Astrocyte (in vitro differentiated cells and primary cell): ENCODE data around the gene ANKRD62.

Source experiments
- CTCF ChIP-seq: IDR thresholded peaks from 2 replicates; pipeline ENCODE4 v1.5.1; 2011; ENCODE audit warnings: low read depth, mild to moderate bottlenecking, inconsistent platforms, low read length, moderate library complexity; ENCODE audit not compliant: insufficient read depth
- EZH2 ChIP-seq: IDR thresholded peaks from 2 replicates; pipeline ENCODE4 v1.6.1; 2012; ENCODE audit warnings: mild to moderate bottlenecking, low read length, inconsistent platforms; ENCODE audit not compliant: insufficient read depth

- TF ChIP-seq CTCF, result no peak
- no peak for TF ChIP-seq EZH2
Measured at GRCh38 chr18:12155996-12156395, 62.4 kb downstream of the ANKRD62 start.
